GM18909 (cell line): ENCODE results near the gene RPL18.
"Not testable (repeated sequence)": the region's sequence is repeated elsewhere in the genome, so short reads cannot be mapped to it uniquely, and the experiment has no call there.

Experiments
- ATAC-seq: cut with Tn5 transposase; IDR thresholded peaks from one replicate; pipeline ENCODE4 v1.9.1; 2021; ENCODE audit warnings: mild to moderate bottlenecking; ENCODE audit not compliant: unreplicated experiment, poor library complexity

The RPL18 gene

GRCh38 chr19:48618916-48619691, at the start of gene RPL18, which contains the start of gene SPHK2:
RPL18 (minus strand) TSS chr19:48619178; CDS start chr19:48619143, 35 bp downstream.
SPHK2 (plus strand) TSS chr19:48619506; CDS start chr19:48620515, 1,009 bp downstream.
- peak; percentile 87 for ATAC-seq

- no peak for ATAC-seq
These were observed 49.8 kb upstream of the RPL18 start for GRCh38 chr19:48668761-48669160.

DNA sequence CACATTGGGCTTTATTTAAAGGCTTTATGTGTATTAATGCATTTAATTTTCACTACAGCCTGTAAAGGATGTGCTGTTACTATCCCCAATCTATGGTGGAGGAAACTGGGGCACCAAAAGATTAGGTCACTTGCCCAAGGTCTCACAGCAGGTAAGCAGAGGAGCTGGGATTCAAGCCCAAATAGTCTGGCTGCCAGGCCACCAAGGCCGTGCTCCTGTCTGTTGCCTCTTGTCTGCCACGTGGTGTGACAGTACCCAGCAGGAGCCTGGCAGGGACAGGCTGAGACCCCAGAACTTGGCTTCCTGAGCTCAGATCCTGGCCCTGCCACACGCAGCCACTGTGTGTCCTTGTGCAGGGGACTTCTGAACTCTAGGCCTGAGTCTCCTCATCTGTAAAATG, 49.4 kb upstream of the RPL18 start:
- no peak for ATAC-seq

- ATAC-seq, result no peak
These were observed 46.8 kb upstream of the RPL18 start for GRCh38 chr19:48665786-48666185.

DNA sequence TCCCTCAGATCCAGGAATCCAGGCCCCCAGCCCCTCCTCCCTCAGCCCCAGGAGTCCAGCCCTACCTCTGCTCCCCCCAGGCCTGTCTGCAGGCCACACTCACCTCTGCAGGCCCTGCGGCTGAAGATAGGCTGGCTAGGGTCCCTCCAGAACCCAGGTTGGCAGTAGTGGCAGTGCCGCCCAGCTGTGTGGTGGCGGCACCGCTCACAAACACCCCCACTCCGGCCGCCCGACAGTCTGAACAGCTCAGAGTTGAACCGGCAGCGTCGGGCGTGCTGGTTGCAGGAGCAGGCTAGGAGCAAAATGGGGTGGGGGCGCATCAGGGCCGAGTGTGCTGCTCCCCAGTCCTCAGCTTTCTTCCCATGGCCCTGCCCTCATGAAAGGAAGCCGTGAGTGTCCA, 45.5 kb upstream of the RPL18 start:
- no peak for ATAC-seq

- no peak for ATAC-seq
These were observed 44.7 kb upstream of the RPL18 start for GRCh38 chr19:48663667-48664066.

- ATAC-seq, result no peak
These were observed 42.7 kb upstream of the RPL18 start for GRCh38 chr19:48661711-48662090.

- peak; percentile 79 for ATAC-seq
These were observed 42.1 kb upstream of the RPL18 start for GRCh38 chr19:48660852-48661710.

- ATAC-seq, result no peak
These were observed 40.8 kb upstream of the RPL18 start for GRCh38 chr19:48659768-48660167.

DNA sequence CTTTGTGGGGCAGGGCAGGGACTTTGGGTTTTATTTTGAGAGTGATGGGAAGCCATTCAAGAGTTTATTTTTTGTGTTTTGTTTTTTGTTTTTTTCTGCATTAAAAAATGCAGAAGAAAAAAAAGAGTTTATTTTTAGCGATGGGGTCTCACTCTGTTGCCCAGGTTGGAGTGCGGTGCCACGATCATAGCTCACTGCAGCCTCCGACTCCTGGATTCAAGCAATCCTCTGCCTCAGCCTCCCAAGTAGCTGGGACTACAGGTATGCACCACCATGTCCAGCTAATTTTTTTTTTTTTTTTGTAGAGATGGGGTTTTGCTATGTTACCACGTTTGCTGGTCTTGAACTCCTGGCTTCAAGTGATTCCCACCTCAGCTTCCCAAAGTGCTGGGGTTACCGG, 39.5 kb upstream of the RPL18 start:
- no peak for ATAC-seq

- not testable (repeated sequence) for ATAC-seq
These were observed 38.9 kb upstream of the RPL18 start for GRCh38 chr19:48657828-48658227.

DNA sequence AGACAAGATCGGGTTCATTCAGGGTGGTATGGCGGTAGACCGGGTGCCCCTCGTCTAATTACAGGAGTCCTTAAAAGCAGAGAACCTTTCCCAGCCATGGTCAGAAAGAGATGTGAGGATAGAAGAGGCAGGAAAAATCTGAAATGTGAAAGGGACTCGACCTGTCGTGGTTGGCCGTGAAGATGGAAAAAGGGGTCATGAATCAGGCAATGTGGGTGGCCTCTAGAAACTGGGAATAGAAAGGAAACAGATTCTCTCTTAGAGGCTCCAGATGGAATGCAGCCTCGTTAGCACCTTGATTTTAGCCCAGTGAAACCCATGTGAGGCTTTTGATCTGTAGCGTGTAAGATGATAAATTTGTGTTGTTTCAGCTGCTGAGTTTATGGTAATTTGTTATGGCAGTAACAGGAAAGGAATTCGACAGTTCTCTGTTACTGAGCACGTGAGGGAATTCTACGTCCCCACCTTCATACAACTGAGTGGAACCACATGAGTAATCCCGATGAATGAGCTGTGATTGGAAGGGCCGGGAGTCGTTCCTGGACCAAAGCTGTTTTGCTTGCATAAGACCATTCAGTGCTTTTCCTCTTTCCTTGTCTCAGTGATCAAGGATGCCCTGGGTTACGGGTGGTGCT, 38.0 kb upstream of the RPL18 start:
- ATAC-seq, result no peak

- ATAC-seq, result no peak
These were observed 35.5 kb upstream of the RPL18 start for GRCh38 chr19:48654299-48655059.

- no peak for ATAC-seq
These were observed 32.7 kb upstream of the RPL18 start for GRCh38 chr19:48651683-48652048.

DNA sequence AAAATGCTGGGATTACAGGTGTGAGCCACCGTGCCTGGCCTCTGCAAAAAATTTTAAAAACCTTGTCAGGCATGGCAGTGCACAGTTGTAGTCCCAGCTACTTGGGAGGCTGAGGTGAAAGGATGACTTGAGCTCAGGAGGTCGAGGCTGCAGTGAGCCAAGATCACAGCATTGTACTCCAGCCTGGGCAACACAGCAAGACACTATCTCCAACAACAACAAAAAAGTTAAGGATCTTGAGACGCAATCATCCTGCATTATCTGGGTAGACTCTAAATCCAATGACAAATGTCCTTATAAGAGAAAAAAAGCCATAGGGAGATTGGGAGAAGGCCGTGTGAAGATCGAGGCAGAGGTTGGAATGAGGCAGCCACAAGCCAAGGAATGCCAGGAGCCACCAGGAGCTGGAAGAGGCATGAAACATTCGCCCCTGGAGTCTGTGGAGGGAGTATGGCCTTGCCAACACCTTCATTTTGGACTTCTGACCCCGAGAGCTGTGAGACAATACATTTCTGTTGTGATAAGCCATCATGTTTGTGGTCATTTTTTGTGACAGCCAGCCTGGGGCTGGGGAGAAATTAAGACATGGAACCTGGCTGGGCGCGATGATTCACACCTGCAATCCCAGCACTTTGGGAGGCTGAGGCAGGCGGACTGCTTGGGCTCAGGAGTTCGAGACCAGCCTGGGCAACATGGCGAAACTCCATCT, 32.1 kb upstream of the RPL18 start:
- ATAC-seq, result no peak

- ATAC-seq, result no peak
These were observed 29.2 kb upstream of the RPL18 start for GRCh38 chr19:48648134-48648533.

DNA sequence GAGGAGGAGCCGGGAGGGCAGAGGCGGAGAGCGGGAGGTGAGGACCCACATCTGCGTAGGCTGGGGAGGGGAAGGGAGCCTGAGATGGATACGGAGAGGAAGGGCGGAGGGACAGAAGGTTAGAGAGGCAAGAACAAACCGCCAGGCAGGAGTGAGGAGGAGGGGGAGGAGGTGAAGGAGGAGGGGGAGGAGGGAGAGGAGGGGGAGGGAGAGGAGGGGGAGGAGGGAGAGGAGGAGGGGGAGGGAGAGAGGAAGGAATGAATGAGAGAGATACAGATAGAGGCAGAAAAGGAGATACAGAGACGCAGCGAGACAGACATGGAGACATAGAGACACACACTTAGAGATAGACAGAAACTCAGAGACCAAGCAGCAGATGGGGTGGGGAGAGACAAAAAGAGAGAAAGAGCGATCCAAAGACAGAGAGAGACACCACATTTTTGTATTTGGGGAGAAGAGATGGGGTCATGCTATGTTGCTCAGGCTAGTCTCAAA, 27.8 kb upstream of the RPL18 start:
- ATAC-seq, result no peak

GRCh38 chr19:48646001-48646721, 27.2 kb upstream of the RPL18 start, which contains the start of gene CA11:
CA11 (minus strand) TSS chr19:48646187; CDS start chr19:48645632, 555 bp downstream.
- ATAC-seq, result peak; percentile 80

DNA sequence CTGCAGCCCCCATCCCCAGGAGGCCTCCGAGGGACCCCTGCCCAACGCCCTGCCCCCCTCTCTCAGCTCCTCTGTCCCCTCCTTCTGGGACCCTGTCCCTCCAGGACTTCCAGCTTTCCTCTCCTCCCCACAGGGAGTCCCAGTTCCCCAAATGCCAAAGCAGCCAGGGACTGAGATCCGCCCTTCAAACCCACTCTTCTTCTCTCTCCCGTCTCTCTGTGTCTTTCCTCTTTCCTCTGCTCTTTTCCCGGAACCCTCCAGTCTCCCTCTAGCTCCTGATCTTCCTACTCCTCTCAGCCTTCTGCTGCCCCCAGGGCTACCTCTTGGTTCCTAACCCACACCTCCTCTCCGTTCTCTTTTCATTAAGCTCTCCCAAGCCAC, 26.6 kb upstream of the RPL18 start:
- ATAC-seq, result no peak
